Loucy (cell line): ENCODE measurements around the gene PLCH1.
"Not testable (repeated sequence)": the region's sequence is repeated elsewhere in the genome, so short reads cannot be mapped to it uniquely, and the experiment has no call there.

ENCODE experiments used
- H2AFZ ChIP-seq: fragments of 200-600 bp; sonication (generic); 2 replicates; pipeline ENCODE4 v1.6.0; 2016; ENCODE audit warnings: antibody characterized with exemption, mild to moderate bottlenecking, low read length, moderate library complexity
- H3F3A ChIP-seq: fragments of 200-600 bp; 2 replicates; pipeline ENCODE4 v1.6.0; 2016; ENCODE audit warnings: antibody characterized with exemption, low read depth, mild to moderate bottlenecking
- H3K27me3 ChIP-seq: fragments of 200-600 bp; sonication (generic); 2 replicates; pipeline ENCODE4 v1.6.1; 2014; ENCODE audit warnings: low read length, mild to moderate bottlenecking; ENCODE audit not compliant: insufficient read depth, poor library complexity, severe bottlenecking
- H3K36me3 ChIP-seq: fragments of 200-600 bp; sonication (generic); 2 replicates; pipeline ENCODE4 v1.6.1; 2016; ENCODE audit warnings: low read length; ENCODE audit not compliant: insufficient read depth
- H3K4me1 ChIP-seq: fragments of 200-600 bp; sonication (generic); 2 replicates; pipeline ENCODE4 v1.5.1; 2014; ENCODE audit warnings: low read length, mild to moderate bottlenecking; ENCODE audit not compliant: insufficient read depth, poor library complexity, severe bottlenecking
- H3K4me2 ChIP-seq: fragments of 200-600 bp; sonication (generic); 2 replicates; pipeline ENCODE4 v1.6.0; 2014; ENCODE audit warnings: antibody characterized with exemption, low read length, low read depth, mild to moderate bottlenecking; ENCODE audit not compliant: poor library complexity, severe bottlenecking
- H3K4me3 ChIP-seq: fragments of 200-600 bp; sonication (generic); 2 replicates; pipeline ENCODE4 v1.5.1; 2014; ENCODE audit warnings: low read length, mild to moderate bottlenecking, mixed read lengths; ENCODE audit not compliant: poor library complexity, severe bottlenecking
- H3K79me2 ChIP-seq: fragments of 200-600 bp; sonication (generic); 2 replicates; pipeline ENCODE4 v1.6.1; 2014; ENCODE audit warnings: low read length; ENCODE audit not compliant: insufficient read depth
- H3K9ac ChIP-seq: fragments of 200-600 bp; sonication (generic); 2 replicates; pipeline ENCODE4 v1.6.0; 2014; ENCODE audit warnings: mild to moderate bottlenecking, low read depth, low read length, moderate library complexity; ENCODE audit not compliant: poor library complexity, severe bottlenecking
- H3K9me2 ChIP-seq: fragments of 200-600 bp; sonication (generic); replicated peaks from 2 replicates; pipeline ENCODE4 v1.6.1; 2016; ENCODE audit warnings: low read depth, low read length, mixed read lengths
- H3K9me3 ChIP-seq: fragments of 200-600 bp; sonication (generic); 2 replicates; pipeline ENCODE4 v1.6.1; 2014; ENCODE audit warnings: mild to moderate bottlenecking, antibody characterized with exemption, low read length, low read depth; ENCODE audit not compliant: insufficient read depth
- H4K20me1 ChIP-seq: fragments of 200-600 bp; sonication (generic); 2 replicates; pipeline ENCODE4 v1.6.0; 2014; ENCODE audit warnings: antibody characterized with exemption, low read length, mild to moderate bottlenecking; ENCODE audit not compliant: insufficient read depth, poor library complexity, severe bottlenecking
- CTCF ChIP-seq: fragments of 200-600 bp; sonication (generic); conservative IDR thresholded peaks from 2 replicates; pipeline ENCODE4 v1.5.1; 2014; ENCODE audit warnings: mild to moderate bottlenecking, antibody characterized with exemption, low read length
- EZH2phosphoT487 ChIP-seq: fragments of 200-600 bp; IDR thresholded peaks from 2 replicates; pipeline ENCODE4 v1.6.1; 2018; ENCODE audit warnings: antibody characterized with exemption, mild to moderate bottlenecking, moderate library complexity, borderline replicate concordance

Gene PLCH1

GRCh38 chr3:155641956-155642355, 102.9 kb downstream of the PLCH1 start:
- TF ChIP-seq CTCF (no peak), EZH2phosphoT487 (no peak)
- Histone ChIP-seq H3K4me3 (no peak overlapping the region), H3K9me2 (no peaks in the 10 kb centered on the region), H4K20me1 (no peaks in the 10 kb centered on the region), H3K79me2 (no peaks in the 10 kb centered on the region), H3K9me3 (no peaks in the 10 kb centered on the region), H3K9ac (no peak overlapping the region), H3K36me3 (no peaks in the 10 kb centered on the region), H3K27me3 (no peaks in the 10 kb centered on the region), H2AFZ (no peak overlapping the region), H3K4me1 (peaks cover 13% of the 10 kb centered on the region), H3K4me2 (no peak overlapping the region), H3F3A (no peaks in the 10 kb centered on the region)

- TF ChIP-seq EZH2phosphoT487 (no peak), CTCF (no peak)
- H3K4me3 ChIP-seq: no peak overlapping the region
- no peaks in the 10 kb centered on the region for H3F3A ChIP-seq
- H2AFZ ChIP-seq: peak overlapping the region; percentile 56
- H3K79me2 ChIP-seq: no peaks in the 10 kb centered on the region
- no peaks in the 10 kb centered on the region for H3K9me2 ChIP-seq
- H3K27me3 ChIP-seq: no peaks in the 10 kb centered on the region
- H3K4me1 ChIP-seq: no peaks in the 10 kb centered on the region
- H3K9ac ChIP-seq: no peak overlapping the region
- no peak overlapping the region for H3K4me2 ChIP-seq
- no peaks in the 10 kb centered on the region for H3K36me3 ChIP-seq
- no peaks in the 10 kb centered on the region for H4K20me1 ChIP-seq
- H3K9me3 ChIP-seq: no peaks in the 10 kb centered on the region
These were observed 104.8 kb downstream of the PLCH1 start for GRCh38 chr3:155640098-155640497.

GRCh38 chr3:155639462-155640055, 105.3 kb downstream of the PLCH1 start:
- H3K27me3 ChIP-seq: no peaks in the 10 kb centered on the region
- no peaks in the 10 kb centered on the region for H3K36me3 ChIP-seq

DNA sequence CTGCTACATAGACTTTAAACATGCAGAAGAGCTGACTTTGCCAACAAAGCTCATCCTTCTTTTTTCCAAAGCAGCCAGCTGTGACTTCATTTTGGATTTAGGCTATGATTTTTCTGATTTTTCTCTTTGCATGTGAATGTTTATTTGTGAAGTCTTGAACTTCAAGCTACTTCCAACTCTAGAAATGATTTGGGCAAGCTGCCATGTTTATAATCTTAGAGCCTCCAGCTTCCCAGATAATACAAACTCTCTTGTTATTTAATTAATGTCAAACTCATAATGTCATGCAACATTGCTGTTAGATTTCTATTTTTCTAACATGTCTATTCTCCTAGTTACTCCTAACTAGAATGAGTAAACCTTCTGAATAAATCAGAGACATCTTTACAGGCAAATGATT, 106.4 kb downstream of the PLCH1 start:
- H3K9me3 ChIP-seq, H4K20me1 ChIP-seq, H3K79me2 ChIP-seq, H3K9ac ChIP-seq, H2AFZ ChIP-seq, H3K36me3 ChIP-seq, H3K9me2 ChIP-seq, H3K4me1 ChIP-seq, H3F3A ChIP-seq, H3K27me3 ChIP-seq, H3K4me3 ChIP-seq, H3K4me2 ChIP-seq: not testable (repeated sequence)

More at GRCh38 chr3:155639462-155640055, 105.3 kb downstream of the PLCH1 start:
- no peaks in the 10 kb centered on the region for H3K79me2 ChIP-seq
- H3K9me2 ChIP-seq: no peaks in the 10 kb centered on the region
- H3K4me1 ChIP-seq: no peaks in the 10 kb centered on the region
- H2AFZ ChIP-seq: peak overlapping the region; percentile 56
- H3F3A ChIP-seq: no peaks in the 10 kb centered on the region
- no peak overlapping the region for H3K9ac ChIP-seq
- no peaks in the 10 kb centered on the region for H3K9me3 ChIP-seq
- H3K4me3 ChIP-seq: no peak overlapping the region
- no peaks in the 10 kb centered on the region for H4K20me1 ChIP-seq
- H3K4me2 ChIP-seq: no peak overlapping the region
- TF ChIP-seq CTCF (no peak), EZH2phosphoT487 (no peak)
